OCI-LY3 (cell line): ENCODE measurements around the gene BRD4.

ENCODE experiments used
- H2AFZ ChIP-seq: fragments of 200-600, 300-600 bp; shearing (Covaris generic); 2 replicates; pipeline ENCODE4 v1.6.0; 2014; ENCODE audit warnings: antibody characterized with exemption, low read depth, low read length
- H3K27ac ChIP-seq: fragments of 200-600, 300-600 bp; sonication (generic); 2 replicates; pipeline ENCODE4 v1.5.1; 2014; ENCODE audit warnings: mild to moderate bottlenecking, low read length, moderate library complexity, mixed read lengths
- H3K27me3 ChIP-seq: fragments of 200-600, 300-600 bp; sonication (generic); 2 replicates; pipeline ENCODE4 v1.6.1; 2014; ENCODE audit warnings: low read depth, low read length, mixed read lengths
- H3K36me3 ChIP-seq: fragments of 200-600, 300-600 bp; sonication (generic); replicated peaks from 2 replicates; pipeline ENCODE3; 2014; ENCODE audit warnings: low read depth, low read length, mixed read lengths
- H3K4me1 ChIP-seq: fragments of 300-600, 200-600 bp; sonication (generic); 2 replicates; pipeline ENCODE4 v1.6.1; 2014; ENCODE audit warnings: low read length, mixed read lengths
- H3K4me2 ChIP-seq: fragments of 200-600, 300-600 bp; sonication (generic); 2 replicates; pipeline ENCODE4 v1.6.1; 2014; ENCODE audit warnings: low read length, mixed read lengths
- H3K4me3 ChIP-seq: fragments of 300-600, 200-600 bp; sonication (generic); 2 replicates; pipeline ENCODE4 v1.5.1; 2014; ENCODE audit warnings: antibody characterized with exemption, mild to moderate bottlenecking, low read length, moderate library complexity
- H3K79me2 ChIP-seq: fragments of 300-600, 200-600 bp; shearing (Covaris generic); 2 replicates; pipeline ENCODE4 v1.6.1; 2014; ENCODE audit warnings: mild to moderate bottlenecking, low read length, mixed read lengths
- H3K9ac ChIP-seq: fragments of 300-600, 200-600 bp; shearing (Covaris generic); 2 replicates; pipeline ENCODE4 v1.6.0; 2014; ENCODE audit warnings: mild to moderate bottlenecking, low read length, moderate library complexity
- H3K9me3 ChIP-seq: fragments of 200-600, 300-600 bp; shearing (Covaris generic); 2 replicates; pipeline ENCODE4 v1.6.1; 2014; ENCODE audit warnings: low read length, mixed read lengths; ENCODE audit not compliant: insufficient read depth
- H4K20me1 ChIP-seq: fragments of 200-600, 300-600 bp; sonication (generic); 2 replicates; pipeline ENCODE4 v1.6.1; 2016; ENCODE audit warnings: low read length, mixed read lengths; ENCODE audit not compliant: insufficient read depth
- CTCF ChIP-seq: fragments of 200-600, 300-600 bp; sonication (generic); IDR thresholded peaks from 2 replicates; pipeline ENCODE4 v1.5.1; 2014; ENCODE audit warnings: antibody characterized with exemption, low read length, low read depth
- EZH2phosphoT487 ChIP-seq: fragments of 200-600 bp; shearing (Covaris generic); IDR thresholded peaks from 2 replicates; pipeline ENCODE4 v1.6.1; 2018; ENCODE audit warnings: antibody characterized with exemption, mixed run types, low read depth

BRD4 gene

GRCh38 chr19:15305582-15306334 is 26.6 kb downstream of the BRD4 start:
- H3K4me1 ChIP-seq: 0 out of 2 replicates have a peak, but pooled peaks cover 3% of the 10 kb centered on the region
- no peaks in the 10 kb centered on the region for H3K27me3 ChIP-seq
- H4K20me1 ChIP-seq: peaks cover 98% of the 10 kb centered on the region
- no peaks in the 10 kb centered on the region for H3K9me3 ChIP-seq
- H3K27ac ChIP-seq: no peak overlapping the region
- H3K4me3 ChIP-seq: no peak overlapping the region
- H3K36me3 ChIP-seq: peaks cover 25% of the 10 kb centered on the region
- H3K79me2 ChIP-seq: peaks cover 100% of the 10 kb centered on the region
- TF ChIP-seq EZH2phosphoT487: no peak
- no peak for TF ChIP-seq CTCF
- H3K9ac ChIP-seq: no peak overlapping the region
- H3K4me2 ChIP-seq: no peak overlapping the region
- H2AFZ ChIP-seq: no peak overlapping the region

GRCh38 chr19:15304140-15304705 is 28.1 kb downstream of the BRD4 start:
- peaks cover 21% of the 10 kb centered on the region for H3K36me3 ChIP-seq
- H3K79me2 ChIP-seq: peaks cover 100% of the 10 kb centered on the region
- no peak overlapping the region for H3K9ac ChIP-seq
- H3K4me2 ChIP-seq: no peak overlapping the region
- TF ChIP-seq EZH2phosphoT487 (no peak), CTCF (no peak)
- H3K27ac ChIP-seq: no peak overlapping the region
- H2AFZ ChIP-seq: no peak overlapping the region
- 0 out of 2 replicates have a peak, but pooled peaks cover 4% of the 10 kb centered on the region for H3K4me1 ChIP-seq
- no peaks in the 10 kb centered on the region for H3K27me3 ChIP-seq
- peaks cover 98% of the 10 kb centered on the region for H4K20me1 ChIP-seq
- no peaks in the 10 kb centered on the region for H3K9me3 ChIP-seq
- H3K4me3 ChIP-seq: no peak overlapping the region

- no peak overlapping the region for H3K4me3 ChIP-seq
- no peak overlapping the region for H2AFZ ChIP-seq
- peaks cover 98% of the 10 kb centered on the region for H4K20me1 ChIP-seq
- TF ChIP-seq CTCF: no peak
- no peak overlapping the region for H3K9ac ChIP-seq
- H3K4me2 ChIP-seq: no peak overlapping the region
- H3K9me3 ChIP-seq: no peaks in the 10 kb centered on the region
- peaks cover 100% of the 10 kb centered on the region for H3K79me2 ChIP-seq
- H3K36me3 ChIP-seq: peaks cover 20% of the 10 kb centered on the region
- 0 out of 2 replicates have a peak, but pooled peaks cover 4% of the 10 kb centered on the region for H3K4me1 ChIP-seq
- H3K27me3 ChIP-seq: no peaks in the 10 kb centered on the region
- no peak overlapping the region for H3K27ac ChIP-seq
Measured at GRCh38 chr19:15303105-15303780, 29.1 kb downstream of the BRD4 start.
